GM12874 (cell line): Measurements from ENCODE around the gene BLACAT1.

ENCODE experiments used
- TF ChIP-seq, protein P1 (sequence below): IDR thresholded peaks from 2 replicates; pipeline ENCODE4 v1.5.1; 2011; ENCODE audit warnings: low read depth, mild to moderate bottlenecking, control low read depth, low read length, moderate library complexity; ENCODE audit not compliant: insufficient read depth

BLACAT1 gene

DNA sequence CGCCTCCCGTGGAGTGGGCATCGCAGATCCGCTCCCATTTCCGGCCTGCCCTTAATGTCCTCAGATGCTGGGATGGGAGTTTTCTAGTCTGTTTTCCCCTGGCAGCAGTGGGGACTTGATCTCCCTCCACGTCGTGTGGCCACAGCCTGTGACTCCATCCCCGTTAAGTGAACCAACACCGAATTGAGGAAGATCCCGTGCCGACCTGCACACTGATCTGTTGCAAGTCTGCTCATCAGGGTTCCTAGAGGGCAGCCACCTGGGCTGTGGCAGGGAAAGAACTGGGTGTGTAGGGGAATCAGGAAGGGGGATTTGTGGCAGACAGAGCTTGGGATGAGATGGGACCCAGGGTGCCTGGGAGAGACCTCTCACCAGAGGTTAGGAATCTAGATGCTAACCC is 25.4 kb upstream of the BLACAT1 start:
- TF ChIP-seq, protein P1, sequence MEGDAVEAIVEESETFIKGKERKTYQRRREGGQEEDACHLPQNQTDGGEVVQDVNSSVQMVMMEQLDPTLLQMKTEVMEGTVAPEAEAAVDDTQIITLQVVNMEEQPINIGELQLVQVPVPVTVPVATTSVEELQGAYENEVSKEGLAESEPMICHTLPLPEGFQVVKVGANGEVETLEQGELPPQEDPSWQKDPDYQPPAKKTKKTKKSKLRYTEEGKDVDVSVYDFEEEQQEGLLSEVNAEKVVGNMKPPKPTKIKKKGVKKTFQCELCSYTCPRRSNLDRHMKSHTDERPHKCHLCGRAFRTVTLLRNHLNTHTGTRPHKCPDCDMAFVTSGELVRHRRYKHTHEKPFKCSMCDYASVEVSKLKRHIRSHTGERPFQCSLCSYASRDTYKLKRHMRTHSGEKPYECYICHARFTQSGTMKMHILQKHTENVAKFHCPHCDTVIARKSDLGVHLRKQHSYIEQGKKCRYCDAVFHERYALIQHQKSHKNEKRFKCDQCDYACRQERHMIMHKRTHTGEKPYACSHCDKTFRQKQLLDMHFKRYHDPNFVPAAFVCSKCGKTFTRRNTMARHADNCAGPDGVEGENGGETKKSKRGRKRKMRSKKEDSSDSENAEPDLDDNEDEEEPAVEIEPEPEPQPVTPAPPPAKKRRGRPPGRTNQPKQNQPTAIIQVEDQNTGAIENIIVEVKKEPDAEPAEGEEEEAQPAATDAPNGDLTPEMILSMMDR: no peak

- TF ChIP-seq, protein P1: no peak
Observed at GRCh38 chr1:205480349-205480985, 24.6 kb upstream of the BLACAT1 start.

DNA sequence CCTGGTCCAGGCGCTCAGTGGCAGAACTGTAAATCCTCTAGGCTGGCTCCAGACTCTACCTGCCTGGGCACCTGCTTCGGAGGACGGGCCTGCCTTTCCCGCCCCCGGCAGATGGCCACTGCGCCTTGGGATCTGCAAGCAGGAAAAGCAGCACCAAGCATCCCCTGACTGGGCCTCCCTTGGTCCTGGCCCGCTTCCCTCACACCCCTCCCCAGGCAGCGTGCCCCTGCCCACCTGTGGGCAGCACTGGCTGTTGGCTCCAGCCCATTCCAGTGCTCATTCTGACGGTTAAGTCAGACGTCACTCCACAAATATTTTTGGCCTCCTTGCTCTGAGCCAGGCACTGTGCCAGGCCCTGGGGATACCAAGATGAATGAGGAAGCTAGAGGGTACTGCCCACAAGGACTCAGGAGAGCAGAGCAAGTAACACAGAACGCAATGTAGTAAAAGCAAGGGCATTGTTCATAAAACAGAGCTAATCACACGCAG is 22.0 kb upstream of the BLACAT1 start:
- TF ChIP-seq, protein P1: no peak

GRCh38 chr1:205477121-205477758 is 21.4 kb upstream of the BLACAT1 start:
- TF ChIP-seq, protein P1: no peak

DNA sequence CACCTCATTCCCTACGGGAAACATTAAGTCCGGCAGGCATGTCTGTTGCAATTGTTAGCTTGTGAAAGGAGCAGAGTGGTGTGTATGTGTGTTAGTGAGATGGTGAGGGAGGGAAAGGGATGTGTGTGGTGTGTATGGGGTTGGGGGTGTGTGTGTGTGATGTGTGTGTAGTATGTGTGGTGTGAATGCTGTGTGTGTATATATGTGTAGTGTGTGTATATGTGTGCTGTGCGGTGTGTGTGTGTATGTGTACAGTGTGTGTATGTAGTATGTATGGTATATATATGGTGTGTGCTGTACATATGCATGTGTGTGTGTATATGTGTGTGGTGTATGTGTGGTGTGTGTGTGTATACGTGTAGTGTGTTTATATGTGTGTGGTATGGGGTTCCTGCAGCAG is 20.8 kb upstream of the BLACAT1 start:
- TF ChIP-seq, protein P1: no peak

- TF ChIP-seq, protein P1: no peak
Observed at GRCh38 chr1:205475855-205476254, 20.0 kb upstream of the BLACAT1 start.

GRCh38 chr1:205474571-205474970 is 18.7 kb upstream of the BLACAT1 start:
- TF ChIP-seq, protein P1: no peak
